Hematopoietic multipotent progenitor cell treated with erythropoietin and hydrocortisone succinate and interleukin-3 and kit ligand, for 6 days (in vitro differentiated cells): Measurements from ENCODE around the gene ZNF512B.
A peak's percentile ranks its signal among the peaks of the same experiment; 100 is the strongest.
"Not testable (repeated sequence)": the region's sequence is repeated elsewhere in the genome, so short reads cannot be mapped to it uniquely, and the experiment has no call there.

Source experiments
- DNase-seq: peaks from one replicate; pipeline ENCODE4 v3.0.0-alpha.2; 2015

The ZNF512B gene, protein sequence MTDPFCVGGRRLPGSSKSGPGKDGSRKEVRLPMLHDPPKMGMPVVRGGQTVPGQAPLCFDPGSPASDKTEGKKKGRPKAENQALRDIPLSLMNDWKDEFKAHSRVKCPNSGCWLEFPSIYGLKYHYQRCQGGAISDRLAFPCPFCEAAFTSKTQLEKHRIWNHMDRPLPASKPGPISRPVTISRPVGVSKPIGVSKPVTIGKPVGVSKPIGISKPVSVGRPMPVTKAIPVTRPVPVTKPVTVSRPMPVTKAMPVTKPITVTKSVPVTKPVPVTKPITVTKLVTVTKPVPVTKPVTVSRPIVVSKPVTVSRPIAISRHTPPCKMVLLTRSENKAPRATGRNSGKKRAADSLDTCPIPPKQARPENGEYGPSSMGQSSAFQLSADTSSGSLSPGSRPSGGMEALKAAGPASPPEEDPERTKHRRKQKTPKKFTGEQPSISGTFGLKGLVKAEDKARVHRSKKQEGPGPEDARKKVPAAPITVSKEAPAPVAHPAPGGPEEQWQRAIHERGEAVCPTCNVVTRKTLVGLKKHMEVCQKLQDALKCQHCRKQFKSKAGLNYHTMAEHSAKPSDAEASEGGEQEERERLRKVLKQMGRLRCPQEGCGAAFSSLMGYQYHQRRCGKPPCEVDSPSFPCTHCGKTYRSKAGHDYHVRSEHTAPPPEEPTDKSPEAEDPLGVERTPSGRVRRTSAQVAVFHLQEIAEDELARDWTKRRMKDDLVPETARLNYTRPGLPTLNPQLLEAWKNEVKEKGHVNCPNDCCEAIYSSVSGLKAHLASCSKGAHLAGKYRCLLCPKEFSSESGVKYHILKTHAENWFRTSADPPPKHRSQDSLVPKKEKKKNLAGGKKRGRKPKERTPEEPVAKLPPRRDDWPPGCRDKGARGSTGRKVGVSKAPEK

GRCh38 chr20:63969838-63970713 is at the start of gene ZNF512B:
TSS of gene ZNF512B (minus strand) at chr20:63969930. CDS start at chr20:63967950, 1,980 bp downstream.
- peak; percentile 81 for DNase-seq

DNA sequence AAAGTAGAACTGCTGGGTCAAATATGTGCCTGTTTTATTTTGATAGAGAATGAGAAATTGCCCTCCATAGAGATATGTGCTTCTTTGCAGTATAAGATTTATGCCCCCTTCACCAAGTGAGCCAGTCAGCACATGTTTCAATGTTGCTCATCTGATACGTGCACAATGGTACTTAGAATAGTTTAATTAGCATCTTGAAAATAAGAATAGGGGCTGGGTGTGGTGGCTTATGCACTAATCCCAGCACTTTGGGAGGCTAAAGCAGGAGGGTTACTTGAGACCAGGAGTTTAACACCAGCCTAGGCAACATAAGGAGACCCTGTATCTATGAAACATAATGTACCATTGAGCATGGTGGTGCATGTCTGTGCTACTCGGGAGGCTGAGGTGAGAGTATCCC is 45.9 kb upstream of the ZNF512B start:
- DNase-seq, result no peak

DNA sequence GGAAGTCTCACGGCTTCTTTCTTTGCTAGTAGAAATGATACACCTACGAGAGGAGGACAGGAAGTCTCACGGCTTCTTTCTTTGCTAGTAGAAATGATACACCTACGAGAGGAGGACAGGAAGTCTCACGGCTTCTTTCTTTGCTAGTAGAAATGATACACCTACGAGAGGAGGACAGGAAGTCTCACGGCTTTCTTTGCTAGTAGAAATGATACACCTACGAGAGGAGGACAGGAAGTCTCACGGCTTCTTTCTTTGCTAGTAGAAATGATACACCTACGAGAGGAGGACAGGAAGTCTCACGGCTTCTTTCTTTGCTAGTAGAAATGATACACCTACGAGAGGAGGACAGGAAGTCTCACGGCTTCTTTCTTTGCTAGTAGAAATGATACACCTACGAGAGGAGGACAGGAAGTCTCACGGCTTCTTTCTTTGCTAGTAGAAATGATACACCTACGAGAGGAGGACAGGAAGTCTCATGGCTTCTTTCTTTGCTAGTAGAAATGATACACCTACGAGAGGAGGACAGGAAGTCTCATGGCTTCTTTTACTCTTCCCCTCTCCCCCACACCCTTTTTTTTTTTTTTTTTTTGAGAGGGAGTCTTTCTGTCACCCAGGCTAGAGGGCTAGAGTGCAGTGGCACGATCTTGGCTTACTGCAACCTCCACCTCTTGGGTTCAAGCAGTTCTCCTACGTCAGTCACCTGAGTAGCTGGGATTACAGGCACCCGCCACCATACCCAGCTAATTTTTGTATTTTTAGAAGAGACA is 42.8 kb upstream of the ZNF512B start:
- DNase-seq, result not testable (repeated sequence)

GRCh38 chr20:64011366-64011779 is 41.6 kb upstream of the ZNF512B start:
- DNase-seq, result no peak

- no peak for DNase-seq
Observed at GRCh38 chr20:64010711-64011237, 41.0 kb upstream of the ZNF512B start.

GRCh38 chr20:64009811-64010387 is 40.2 kb upstream of the ZNF512B start:
- no peak for DNase-seq

- DNase-seq, result no peak
Observed at GRCh38 chr20:64006902-64007301, 37.2 kb upstream of the ZNF512B start.

GRCh38 chr20:64006490-64006889 is 36.8 kb upstream of the ZNF512B start:
- DNase-seq, result no peak

- DNase-seq, result no peak
Observed at GRCh38 chr20:64005394-64005793, 35.7 kb upstream of the ZNF512B start.

GRCh38 chr20:64003960-64004725 is 34.4 kb upstream of the ZNF512B start:
- no peak for DNase-seq

GRCh38 chr20:64001607-64002011 is 31.9 kb upstream of the ZNF512B start:
- DNase-seq, result no peak

DNA sequence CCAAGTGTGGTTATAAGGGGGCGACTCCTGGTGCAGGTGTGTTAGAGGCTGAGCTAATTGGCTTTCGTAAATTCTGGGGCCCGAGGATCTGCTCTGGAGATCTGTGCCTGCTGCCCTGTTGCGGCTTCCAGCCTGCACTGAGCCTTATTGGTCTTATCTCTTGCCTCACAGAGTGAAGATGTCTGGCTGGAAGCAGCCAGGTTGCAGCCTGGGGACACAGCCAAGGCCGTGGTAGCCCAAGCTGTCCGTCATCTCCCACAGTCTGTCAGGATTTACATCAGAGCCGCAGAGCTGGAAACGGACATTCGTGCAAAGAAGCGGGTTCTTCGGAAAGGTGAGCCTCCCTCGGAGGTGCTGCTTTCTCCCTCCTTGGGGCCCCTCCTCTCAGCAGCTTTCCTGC is 31.2 kb upstream of the ZNF512B start:
- DNase-seq, result peak; percentile 9

- no peak for DNase-seq
Observed at GRCh38 chr20:63982937-63983336, 13.2 kb upstream of the ZNF512B start.

- peak; percentile 99 for DNase-seq
Observed at GRCh38 chr20:63980806-63981728, 11.3 kb upstream of the ZNF512B start, which contains the start of gene PRPF6. TSS of gene PRPF6 (plus strand) at chr20:63981132. CDS start at chr20:63981246, 114 bp downstream.

GRCh38 chr20:63980317-63980805 is 10.6 kb upstream of the ZNF512B start:
- DNase-seq, result peak; percentile 24

DNA sequence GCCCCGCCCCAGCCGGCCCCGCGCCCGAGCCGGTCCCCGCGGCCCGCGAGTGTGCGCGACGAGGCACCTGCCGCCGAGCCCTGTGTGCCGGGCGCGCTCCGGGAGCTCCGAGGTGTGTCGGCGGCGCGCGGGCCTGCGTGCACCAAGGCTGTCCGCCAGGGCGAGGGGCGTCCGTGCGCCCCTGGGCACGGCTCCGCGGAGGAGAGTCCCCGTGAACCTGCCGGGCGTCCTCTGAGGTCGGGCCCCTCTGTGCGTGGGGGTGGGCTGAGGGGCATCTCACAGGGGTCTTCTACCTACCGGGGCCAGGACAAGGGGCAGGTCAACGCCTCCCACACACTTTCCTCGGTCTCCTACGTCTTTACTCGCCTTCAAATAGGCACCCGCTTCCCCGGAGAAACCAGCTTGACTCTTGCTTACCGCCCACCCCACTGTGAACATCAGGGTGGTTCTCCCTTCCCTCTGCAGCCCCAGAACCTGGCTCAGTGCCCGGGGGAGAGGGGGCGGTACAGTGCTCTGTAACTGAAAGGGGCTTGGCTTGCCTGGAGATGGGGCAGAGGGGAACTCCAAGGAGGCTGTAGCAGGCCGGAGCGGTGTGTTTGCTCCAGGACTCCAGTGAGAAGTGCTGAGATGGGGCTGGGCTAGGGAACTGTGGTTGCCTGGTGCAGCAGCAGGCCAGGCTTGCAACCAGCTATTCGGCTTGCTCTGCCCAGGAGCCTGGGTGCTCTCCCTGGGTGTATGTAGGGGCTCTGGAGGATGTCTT is 10.0 kb upstream of the ZNF512B start, which contains the start of gene SAMD10:
Gene SAMD10, minus strand, starts transcription at position 86 of the 760 bp plus-strand sequence. CDS start 175 bp downstream, outside the sequence.
- DNase-seq, result peak; percentile 91

- DNase-seq, result no peak
Observed at GRCh38 chr20:63979229-63979556, 9.5 kb upstream of the ZNF512B start.
